NCI-H345 treated with DMSO at 0.1 percent for 48 hours (cell line): ENCODE measurements around the gene RAB36.
A peak's percentile ranks its signal among the peaks of the same experiment; 100 is the strongest.
"Not testable (repeated sequence)": the region's sequence is repeated elsewhere in the genome, so short reads cannot be mapped to it uniquely, and the experiment has no call there.

Experiments used
- DNase-seq: peaks from one replicate; lab custom pipeline; 2025; ENCODE audit not compliant: unreplicated experiment; lab: John Stamatoyannopoulos, UW

Gene RAB36

GRCh38 chr22:23120415-23120899 is 24.8 kb upstream of the RAB36 start:
- no peak for DNase-seq

DNA sequence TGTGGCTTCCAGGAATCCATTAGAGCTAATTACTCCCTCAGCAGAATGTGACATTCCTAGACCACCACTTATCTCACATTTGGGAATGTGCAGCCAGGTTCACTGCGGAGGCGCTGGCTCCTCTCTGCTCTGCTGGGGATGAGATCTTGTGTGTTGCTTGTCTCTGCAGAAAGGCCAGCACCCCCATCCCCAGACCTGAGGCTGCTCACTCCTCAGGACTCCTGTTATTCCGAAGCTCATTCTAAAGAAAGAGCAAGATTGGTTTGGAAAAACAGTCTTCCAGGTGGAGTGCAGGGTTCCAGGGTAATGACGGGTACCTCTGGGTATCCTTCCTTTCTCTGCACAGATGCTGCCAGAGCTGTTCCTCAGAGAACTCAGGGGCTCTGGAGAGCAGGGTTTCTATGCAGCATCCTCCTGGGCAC is 24.3 kb upstream of the RAB36 start:
- DNase-seq, result no peak

DNA sequence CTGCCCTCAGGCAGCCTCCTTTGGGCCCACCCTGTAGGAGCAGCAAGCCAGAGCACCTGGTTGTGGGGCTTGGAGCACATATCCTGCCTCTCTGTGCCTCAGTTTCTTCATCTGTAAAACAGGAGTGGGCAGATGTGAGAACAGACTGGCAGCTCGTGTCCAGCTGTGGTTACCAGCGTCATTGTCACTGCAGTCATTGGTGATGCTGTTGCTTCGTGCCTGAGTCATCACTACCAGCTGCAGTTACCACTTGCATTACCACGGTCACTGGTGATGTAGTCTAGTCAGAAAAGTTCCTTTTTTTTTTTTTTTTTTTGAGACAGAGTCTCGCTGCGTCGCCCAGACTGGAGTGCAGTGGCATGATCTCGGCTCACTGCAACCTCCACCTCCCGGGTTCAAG is 23.9 kb upstream of the RAB36 start:
- DNase-seq, result no peak

GRCh38 chr22:23122216-23122957 is 22.9 kb upstream of the RAB36 start:
- no peak for DNase-seq

DNA sequence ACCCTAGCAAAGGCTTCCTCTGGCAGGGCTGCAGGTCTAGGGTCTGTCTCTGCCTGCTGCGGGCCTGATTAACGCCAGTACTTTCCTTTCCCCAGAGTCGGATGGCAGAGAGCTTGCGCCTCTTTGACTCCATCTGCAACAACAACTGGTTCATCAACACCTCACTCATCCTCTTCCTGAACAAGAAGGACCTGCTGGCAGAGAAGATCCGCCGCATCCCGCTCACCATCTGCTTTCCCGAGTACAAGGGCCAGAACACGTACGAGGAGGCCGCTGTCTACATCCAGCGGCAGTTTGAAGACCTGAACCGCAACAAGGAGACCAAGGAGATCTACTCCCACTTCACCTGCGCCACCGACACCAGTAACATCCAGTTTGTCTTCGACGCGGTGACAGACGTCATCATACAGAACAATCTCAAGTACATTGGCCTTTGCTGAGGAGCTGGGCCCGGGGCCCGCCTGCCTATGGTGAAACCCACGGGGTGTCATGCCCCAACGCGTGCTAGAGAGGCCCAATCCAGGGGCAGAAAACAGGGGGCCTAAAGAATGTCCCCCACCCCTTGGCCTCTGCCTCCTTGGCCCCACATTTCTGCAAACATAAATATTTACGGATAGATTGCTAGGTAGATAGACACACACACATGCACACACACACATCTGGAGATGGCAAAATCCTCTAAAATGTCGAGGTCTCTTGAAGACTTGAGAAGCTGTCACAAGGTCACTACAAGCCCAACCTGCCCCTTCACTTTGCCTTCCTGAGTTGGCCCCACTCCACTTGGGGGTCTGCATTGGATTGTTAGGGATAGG is 22.1 kb upstream of the RAB36 start:
- DNase-seq, result no peak

DNA sequence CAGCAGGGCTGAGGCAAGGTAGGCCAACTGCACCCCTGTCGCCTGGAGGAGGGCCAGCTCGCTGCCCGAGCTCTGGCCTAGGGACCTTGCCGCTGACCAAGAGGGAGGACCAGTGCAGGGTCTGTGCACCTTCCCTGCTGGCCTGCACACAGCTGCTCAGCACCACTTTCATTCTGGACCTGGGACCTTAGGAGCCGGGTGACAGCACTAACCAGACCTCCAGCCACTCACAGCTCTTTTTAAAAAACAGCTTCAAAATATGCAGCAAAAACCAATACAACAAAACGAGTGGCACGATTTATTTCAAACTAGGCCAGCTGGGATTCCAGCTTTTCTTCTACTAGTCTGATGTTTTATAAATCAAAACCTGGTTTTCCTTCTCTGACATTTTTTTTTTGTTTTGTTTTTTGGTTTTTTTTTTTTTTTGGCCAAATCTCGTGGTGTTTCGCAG is 21.4 kb upstream of the RAB36 start:
- no peak for DNase-seq

- no peak for DNase-seq
Observed at GRCh38 chr22:23124611-23125511, 20.4 kb upstream of the RAB36 start.

GRCh38 chr22:23125512-23126103 is 19.7 kb upstream of the RAB36 start:
- no peak for DNase-seq

DNA sequence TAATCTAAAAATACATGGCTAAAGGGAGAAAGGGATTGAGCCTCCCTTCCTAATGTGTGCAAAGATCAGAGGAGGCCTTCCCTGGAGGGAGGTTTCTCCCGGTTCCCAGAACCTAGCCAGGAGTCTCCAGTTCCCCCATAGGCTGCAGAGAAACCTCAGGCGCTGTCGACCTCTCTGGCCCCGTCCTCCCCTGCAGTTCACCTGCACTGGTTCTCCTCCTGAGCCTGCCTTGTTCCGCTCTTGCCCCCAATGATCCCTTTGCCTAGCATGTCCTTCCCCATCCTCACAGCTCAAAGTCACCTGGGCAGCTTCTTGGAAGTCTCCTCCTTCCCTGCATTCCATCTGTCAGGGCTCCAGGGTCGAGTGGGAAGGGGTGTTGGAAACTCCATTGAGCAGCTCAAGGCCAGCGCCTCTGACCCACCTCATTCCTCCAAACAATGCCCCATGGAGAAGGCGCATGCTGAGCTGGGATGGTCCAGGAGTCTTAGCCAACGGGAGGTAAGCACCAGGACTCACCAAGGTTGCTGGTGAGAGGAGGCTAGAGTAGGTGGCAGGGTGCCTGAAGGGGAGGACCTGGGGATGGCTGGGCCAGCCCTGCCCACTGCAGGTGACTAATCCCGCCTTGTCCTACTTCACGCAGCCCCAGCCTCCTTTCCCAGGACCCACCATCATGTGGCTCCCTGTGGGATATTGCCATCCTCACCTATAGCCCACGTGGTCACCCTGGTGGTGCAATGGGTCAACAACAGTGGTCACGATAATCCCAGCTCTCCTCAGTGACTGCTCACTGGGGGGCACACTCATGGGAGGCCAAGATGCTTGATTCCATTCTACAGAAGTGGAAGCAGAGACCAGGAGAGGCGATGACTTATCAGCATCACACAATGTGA is 18.9 kb upstream of the RAB36 start:
- no peak for DNase-seq

DNA sequence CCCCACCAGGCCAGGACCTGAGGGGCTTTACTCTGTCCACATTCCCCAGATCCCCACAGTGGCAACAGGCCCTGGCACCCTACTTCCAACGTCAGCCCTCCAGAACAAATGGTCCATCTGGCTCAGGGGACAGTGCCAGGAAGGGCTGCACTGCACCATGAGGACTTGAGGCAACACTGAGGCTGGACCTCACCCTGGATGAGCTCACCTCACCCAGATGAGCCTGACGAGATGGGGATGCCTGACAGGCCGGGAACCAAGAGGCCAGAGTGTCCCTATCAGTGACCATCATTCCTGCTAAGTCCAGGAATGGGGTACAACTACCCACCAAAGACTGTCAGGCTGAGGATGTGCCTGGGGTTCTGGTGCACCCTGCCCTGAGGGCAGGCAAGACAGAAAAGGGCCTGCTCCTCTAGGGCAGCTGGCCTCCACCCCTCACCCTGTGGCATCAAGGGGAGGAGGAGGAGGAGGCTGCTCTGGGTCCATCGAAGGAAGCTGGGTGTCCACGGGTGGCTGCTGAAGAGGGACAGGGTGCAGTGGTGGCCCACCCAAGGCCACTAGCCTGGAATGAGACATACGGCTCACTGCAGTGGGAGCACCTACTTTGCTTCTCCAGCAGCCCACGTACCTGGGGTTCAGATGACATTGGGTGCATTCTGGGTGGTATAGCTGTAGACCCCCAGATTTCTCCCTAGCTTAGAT is 18.1 kb upstream of the RAB36 start:
- no peak for DNase-seq

- no peak for DNase-seq
Observed at GRCh38 chr22:23127788-23128187, 17.5 kb upstream of the RAB36 start.

DNA sequence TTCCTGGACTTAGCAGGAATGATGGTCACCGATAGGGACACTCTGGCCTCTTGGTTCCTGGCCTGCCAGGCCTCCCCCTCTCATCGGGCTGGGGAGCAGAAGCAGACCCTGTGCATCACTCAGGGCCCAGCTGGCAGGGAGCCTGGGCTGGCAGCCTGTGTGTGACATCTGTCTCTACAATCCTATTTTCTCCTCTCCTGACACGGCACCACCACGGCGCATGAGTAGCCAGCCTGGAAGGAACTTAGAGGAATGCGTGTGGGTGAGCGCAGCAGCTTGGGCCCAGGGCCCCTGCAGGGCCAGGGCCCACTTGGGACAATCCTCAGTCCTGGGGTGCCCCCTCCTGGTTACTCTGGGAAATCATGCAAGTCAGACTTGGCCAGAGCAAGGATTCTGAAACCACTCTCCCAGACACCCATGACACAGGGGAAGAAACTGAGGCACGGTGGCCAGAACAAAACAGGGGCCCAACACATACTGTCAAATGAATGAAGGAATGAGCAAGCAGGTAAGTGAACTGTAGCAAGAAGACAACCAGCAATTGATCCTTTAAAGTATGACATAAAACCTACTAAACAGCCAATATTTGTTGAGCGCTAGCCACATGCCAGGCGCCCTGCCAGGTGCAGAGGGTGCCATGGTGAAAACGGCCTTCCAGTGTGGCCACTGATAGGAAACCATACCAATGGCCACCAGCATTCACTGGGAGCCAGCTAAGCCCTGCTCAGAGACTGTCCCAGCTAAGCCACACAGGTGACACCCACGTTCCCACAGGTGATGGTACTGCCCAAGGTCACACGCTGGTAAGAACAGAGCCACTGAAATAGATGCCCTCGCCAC is 16.8 kb upstream of the RAB36 start:
- peak; percentile 26 for DNase-seq

- no peak for DNase-seq
Observed at GRCh38 chr22:23129149-23129548, 16.1 kb upstream of the RAB36 start.

- DNase-seq, result no peak
Observed at GRCh38 chr22:23130697-23131096, 14.6 kb upstream of the RAB36 start.

GRCh38 chr22:23131931-23132330 is 13.3 kb upstream of the RAB36 start:
- DNase-seq, result no peak

DNA sequence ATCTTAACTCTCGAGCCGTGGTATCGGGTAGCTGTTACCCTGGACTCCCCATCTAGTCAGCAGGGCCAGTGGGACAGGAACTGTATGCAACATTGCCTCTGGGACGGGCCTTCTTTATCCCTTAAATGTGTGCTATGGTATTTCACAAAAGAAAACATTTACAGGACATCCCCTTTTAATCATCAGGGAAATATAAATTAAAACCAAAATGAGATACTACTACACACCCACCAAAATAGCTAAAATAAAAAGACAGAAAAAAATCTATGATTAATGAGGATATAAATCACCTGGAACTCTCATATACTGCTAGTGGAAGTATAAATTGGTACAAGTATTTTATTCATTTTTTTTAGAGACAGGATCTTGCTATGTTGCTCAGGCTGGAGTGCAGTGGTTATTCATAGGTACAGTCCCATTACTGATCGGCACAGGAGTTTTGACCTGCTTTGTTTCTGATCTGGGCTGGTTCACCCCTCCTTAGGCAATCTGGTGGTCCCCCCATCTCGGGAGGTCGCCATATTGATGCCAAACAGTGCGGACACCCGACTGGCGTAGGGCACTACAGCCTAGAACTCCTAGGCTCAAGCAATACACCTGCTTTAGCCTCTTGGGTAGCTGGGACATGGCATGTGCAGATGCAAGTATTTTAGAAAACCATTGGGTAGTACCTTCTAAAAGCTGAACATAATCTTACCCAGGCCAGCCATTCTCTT is 12.7 kb upstream of the RAB36 start:
- DNase-seq, result no peak

- no peak for DNase-seq
Observed at GRCh38 chr22:23133922-23134321, 11.4 kb upstream of the RAB36 start.

DNA sequence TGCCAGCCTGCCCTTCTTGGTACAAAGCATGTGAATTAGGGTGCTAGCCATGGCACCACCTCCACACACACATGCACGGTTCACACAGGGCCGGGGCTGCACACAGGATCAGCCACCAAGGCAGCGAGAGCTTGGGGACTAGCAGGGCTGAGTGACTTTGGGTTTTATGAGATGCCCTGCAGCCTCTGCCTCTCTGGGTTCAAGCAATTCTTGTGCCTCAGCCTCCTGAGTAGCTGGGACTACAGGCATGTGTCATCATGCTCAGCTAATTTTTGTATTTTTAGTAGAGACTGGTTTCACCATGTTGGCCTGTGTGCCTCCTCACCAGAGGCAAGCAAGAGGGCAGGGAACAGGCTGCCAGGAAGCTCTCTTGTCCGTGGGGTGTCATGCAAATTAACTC is 8.3 kb upstream of the RAB36 start:
- DNase-seq, result not testable (repeated sequence)
